ENCODE data around the gene KBTBD8. TPM values are rescaled to one million over a fixed set of nuclear protein-coding genes. Genes with fewer than 3 reads are reported as not detected.

The KBTBD8 gene
- total and polyA plus RNA-seq, 2 donors (not counting 1 experiment from before 2014, with no cell fraction given): 27.6 to 31.6 TPM

DNA sequence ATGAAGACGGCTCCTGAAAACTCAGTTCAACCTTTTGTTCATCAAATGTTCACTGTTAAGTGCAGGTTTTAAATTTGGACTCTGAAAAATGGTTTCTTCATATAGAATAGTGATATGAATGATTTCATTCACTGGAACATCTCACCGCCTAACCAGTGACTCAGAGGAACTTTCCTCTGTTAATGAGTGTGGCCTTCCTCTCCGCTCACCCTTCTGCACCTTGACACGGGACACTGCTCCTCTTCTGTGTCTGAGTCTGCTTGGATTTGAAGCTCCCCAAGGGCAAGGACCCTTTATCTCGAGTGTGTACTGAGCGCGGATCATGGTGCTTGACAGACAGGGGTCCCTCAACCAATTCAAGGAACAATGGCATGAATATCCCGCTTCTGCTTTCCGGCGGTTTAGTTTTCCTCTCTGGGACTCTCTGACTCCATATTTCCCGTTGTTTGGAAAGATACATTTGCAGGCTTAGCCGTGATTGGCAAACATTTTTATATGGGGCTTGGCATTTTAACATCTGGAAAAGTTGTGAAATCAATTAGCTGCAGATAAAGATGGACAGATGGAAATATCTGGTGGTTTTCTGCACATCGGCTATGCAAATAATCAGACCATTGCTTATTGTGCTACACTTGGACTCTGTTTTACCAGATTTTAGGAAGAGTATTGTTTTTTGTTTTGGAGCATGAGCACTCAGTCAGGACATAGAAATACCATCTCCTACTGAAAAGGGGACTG lies 20.9 kb downstream of the KBTBD8 start:
- Mint-ChIP-seq H3K9me3 (ENCODE audit: insufficient read depth) (no peaks in the 10 kb centered on the region), H3K27ac (peak overlapping the region; percentile 70), H3K4me3 (peak overlapping the region; percentile 63), H3K27me3 (no peaks in the 10 kb centered on the region), H3K4me1 (peaks cover 48% of the 10 kb centered on the region)
- no peaks in the 10 kb centered on the region for H4K20me1 ChIP-seq (ENCODE audit: control insufficient read depth, insufficient read depth, low read length, poor library complexity, severe bottlenecking)
- H3K27me3 ChIP-seq (replicated peaks in 1 of 4; ENCODE audit: control extremely low read depth in 1 of 4, control insufficient read depth in 3 of 4, insufficient read depth in 4 of 4, low read length in 3 of 4): no peaks in the 10 kb centered on the region
- peak overlapping the region; percentile 26 for H3K9ac ChIP-seq (ENCODE audit: low read length)
- whole genome bisulfite sequencing (ENCODE audit: insufficient coverage): 81% methylated on average over 10 of the region's 13 CpGs
- H3K36me3 ChIP-seq (replicated peaks in 1 of 2; ENCODE audit: control extremely low read depth in 1 of 2, control insufficient read depth in 1 of 2, extremely low read depth in 1 of 2, insufficient read depth in 2 of 2, low read length in 1 of 2): no peaks in the 10 kb centered on the region
- H3K27ac ChIP-seq (ENCODE audit: low read length in 2 of 2): peak overlapping the region; percentile 36 to 64
- no peak for DNase-seq
- peak overlapping the region in 1 of 5 experiments; percentile 37 for H3K4me3 ChIP-seq (ENCODE audit: control extremely low read depth in 1 of 5, extremely low read depth in 1 of 5, insufficient read depth in 1 of 5, low read depth in 2 of 5, low read length in 4 of 5)
- peaks cover 43% of the 10 kb centered on the region in 2 donors for H3K4me1 ChIP-seq (ENCODE audit: control insufficient read depth in 2 of 2, insufficient read depth in 2 of 2, low read length in 2 of 2)
- intact Hi-C loops (cut with micrococcal nuclease): loop anchor here (2.0 kb wide), 1 partner anchor 14 kb away; no protein-coding TSS in a partner anchor
- H3K79me2 ChIP-seq (ENCODE audit: control insufficient read depth, insufficient read depth, low read length): peaks cover 6% of the 10 kb centered on the region
- peak overlapping the region; percentile 56 for H3K4me2 ChIP-seq (replicated peaks; ENCODE audit: low read depth, low read length, poor library complexity, severe bottlenecking)
- TF ChIP-seq, protein P1, sequence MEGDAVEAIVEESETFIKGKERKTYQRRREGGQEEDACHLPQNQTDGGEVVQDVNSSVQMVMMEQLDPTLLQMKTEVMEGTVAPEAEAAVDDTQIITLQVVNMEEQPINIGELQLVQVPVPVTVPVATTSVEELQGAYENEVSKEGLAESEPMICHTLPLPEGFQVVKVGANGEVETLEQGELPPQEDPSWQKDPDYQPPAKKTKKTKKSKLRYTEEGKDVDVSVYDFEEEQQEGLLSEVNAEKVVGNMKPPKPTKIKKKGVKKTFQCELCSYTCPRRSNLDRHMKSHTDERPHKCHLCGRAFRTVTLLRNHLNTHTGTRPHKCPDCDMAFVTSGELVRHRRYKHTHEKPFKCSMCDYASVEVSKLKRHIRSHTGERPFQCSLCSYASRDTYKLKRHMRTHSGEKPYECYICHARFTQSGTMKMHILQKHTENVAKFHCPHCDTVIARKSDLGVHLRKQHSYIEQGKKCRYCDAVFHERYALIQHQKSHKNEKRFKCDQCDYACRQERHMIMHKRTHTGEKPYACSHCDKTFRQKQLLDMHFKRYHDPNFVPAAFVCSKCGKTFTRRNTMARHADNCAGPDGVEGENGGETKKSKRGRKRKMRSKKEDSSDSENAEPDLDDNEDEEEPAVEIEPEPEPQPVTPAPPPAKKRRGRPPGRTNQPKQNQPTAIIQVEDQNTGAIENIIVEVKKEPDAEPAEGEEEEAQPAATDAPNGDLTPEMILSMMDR (IDR thresholded peaks at IDR 0.05): no peak
- no peak for TF ChIP-seq EZH2 (IDR thresholded peaks at IDR 0.05; ENCODE audit: borderline replicate concordance, insufficient read depth, low read depth, low read length, poor library complexity, severe bottlenecking)
- peak; percentile 62 for ATAC-seq (ENCODE audit: low read depth)
- ChIA-PET CTCF (interaction anchor here (0.8 to 5.9 kb wide), 3 partner anchors 21 to 95 kb away, joined by 3 to 22 read pairs (median 5); partner anchors contain the start of gene KBTBD8), POLR2A (no interaction called here)
- peak overlapping the region; percentile 56 for H2AFZ ChIP-seq (ENCODE audit: insufficient read depth, low read depth, low read length, poor library complexity, severe bottlenecking)
- H3K9me3 ChIP-seq (ENCODE audit: control extremely low read depth in 1 of 3, control insufficient read depth in 2 of 3, insufficient read depth in 1 of 3, low read length in 2 of 3): no peaks in the 10 kb centered on the region
